GM12875 (cell line): ENCODE data around the gene UGT2B17.
"Not testable (repeated sequence)": the region's sequence is repeated elsewhere in the genome, so short reads cannot be mapped to it uniquely, and the experiment has no call there.

Experiments used
- H3K4me3 ChIP-seq: one replicate; pipeline ENCODE4 v1.5.1; 2011; ENCODE audit warnings: low read depth, low read length, control low read depth
- CTCF ChIP-seq: IDR thresholded peaks from 2 replicates; pipeline ENCODE4 v1.5.1; 2011; ENCODE audit warnings: low read depth, mild to moderate bottlenecking, control low read depth, inconsistent platforms, low read length, moderate library complexity, borderline replicate concordance; ENCODE audit not compliant: insufficient read depth

Gene UGT2B17

GRCh38 chr4:68581383-68582338 lies 5.5 kb upstream of the UGT2B17 start:
- TF ChIP-seq CTCF = no peak
- H3K4me3 ChIP-seq = no peak overlapping the region

DNA sequence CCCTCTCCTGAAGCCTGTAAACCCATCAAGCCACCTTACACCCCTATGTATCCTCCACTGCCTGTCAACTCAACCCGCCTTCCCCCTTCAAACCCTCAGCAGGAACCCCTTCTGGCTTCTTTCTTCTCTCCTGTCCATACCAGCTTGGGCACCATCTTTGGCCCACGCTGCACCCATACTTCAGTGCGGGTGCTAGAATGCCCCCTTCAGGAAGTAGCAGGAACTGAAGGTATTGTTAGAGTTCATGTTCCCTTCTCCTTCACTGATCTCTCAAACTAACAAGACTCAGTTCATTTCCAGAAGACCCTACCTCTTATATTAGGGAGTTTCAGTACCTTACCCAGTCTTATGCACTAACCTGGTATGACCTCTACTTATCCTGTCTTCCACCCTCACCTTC lies 1.5 kb upstream of the UGT2B17 start:
- TF ChIP-seq CTCF = peak; percentile 53
- H3K4me3 ChIP-seq = no peak overlapping the region

DNA sequence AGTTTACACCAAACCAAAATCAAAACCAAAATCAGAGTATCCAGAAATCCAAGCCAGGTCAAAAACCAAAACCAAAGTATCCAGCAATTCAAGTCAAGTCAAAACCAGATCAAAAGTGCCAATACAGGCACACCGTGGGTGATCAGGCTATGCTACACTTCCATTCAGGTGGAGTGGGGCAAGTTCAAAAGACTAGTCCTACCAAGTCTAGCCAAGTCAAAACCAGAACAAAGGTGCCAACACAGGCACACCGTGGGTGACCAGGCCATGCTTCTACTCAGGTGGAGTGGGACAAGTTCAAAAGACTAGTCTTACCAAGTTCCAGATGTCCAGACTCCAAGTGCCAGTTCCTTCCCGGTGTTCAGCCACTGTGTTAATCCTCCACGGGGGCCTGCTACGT lies 486 bp downstream of the UGT2B17 start:
- H3K4me3 ChIP-seq = peak overlapping the region; percentile 76

DNA sequence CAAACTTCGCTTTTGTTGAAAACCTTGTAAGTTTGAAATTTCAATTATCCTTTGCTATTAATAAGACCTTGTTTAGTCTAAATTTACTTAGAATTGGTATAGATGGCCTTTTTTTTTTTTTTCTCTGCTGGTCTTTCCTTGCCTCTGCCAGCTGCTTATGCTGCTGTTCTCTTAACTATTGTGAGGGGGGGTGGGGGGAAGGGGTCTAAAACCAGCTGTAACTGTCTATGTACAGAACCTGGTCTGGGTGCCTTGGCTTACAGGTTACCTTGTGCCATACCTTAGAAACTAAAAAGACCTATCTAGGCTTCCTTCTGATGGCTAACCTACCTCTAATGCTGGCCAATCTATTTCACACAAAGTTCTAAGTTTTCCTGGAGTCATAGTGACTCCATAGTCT lies 1.0 kb downstream of the UGT2B17 start:
- TF ChIP-seq CTCF = no peak
- peak overlapping the region; percentile 76 for H3K4me3 ChIP-seq

DNA sequence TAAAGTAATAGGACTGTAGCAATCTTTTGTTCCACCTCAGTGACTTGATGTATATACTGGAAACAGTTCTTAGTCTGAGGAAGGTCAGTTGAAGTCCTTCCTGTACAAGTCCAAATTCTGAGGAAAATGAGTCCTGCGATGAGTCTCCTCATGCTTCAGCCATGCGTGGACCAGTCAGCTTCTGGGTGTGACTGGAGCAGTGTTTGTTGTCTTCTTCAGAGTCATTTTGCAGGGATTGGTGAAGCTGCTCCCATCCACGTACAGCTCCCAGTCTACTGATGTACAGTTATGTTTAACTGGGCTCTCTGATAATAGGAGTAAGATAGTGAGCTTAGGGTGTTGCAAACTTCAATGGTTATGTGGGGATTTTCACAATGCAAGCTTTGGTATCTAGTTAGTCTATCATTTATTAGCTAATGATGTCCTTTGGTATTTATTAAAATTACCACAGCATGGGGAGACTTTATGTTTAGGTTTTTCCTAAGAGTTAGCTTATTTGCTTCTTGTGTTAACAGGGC lies 3.4 kb downstream of the UGT2B17 start:
- TF ChIP-seq CTCF = no peak
- H3K4me3 ChIP-seq = no peak overlapping the region

- H3K4me3 ChIP-seq = peak overlapping the region; percentile 26
- no peak for TF ChIP-seq CTCF
These were observed 6.0 kb downstream of the UGT2B17 start for GRCh38 chr4:68570122-68570507.

DNA sequence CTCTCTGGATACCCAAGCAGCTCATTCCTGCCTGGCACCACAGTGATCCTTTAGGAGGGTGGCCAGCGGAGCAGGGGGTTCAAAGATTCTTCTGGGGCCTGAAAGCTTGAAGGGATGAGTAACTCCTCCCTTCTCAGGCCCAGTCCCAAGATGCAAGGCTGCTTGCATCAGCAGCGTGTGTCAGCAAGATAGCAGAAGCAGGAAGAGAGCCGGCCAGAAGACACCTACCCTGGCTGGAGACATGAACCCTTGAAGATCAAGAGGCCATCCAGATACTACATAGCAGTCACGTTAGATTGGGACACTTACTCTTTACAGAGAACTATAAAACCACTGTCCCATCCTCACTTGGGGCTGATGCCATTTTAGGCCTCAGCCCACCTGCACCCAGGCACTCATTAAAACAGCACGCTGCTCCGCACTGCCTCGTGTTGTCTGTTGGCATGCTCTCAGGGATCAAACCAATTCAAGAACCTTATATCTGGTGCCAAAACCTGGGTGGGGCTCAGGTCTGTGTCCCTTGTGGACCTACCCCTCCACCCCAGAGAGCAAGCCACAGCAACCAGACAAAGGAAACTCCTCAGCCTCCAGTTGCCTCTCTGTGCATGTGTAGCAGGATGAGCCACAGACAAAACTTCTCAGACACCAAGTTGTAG lies 6.5 kb downstream of the UGT2B17 start:
- H3K4me3 ChIP-seq = peak overlapping the region; percentile 26
- no peak for TF ChIP-seq CTCF

DNA sequence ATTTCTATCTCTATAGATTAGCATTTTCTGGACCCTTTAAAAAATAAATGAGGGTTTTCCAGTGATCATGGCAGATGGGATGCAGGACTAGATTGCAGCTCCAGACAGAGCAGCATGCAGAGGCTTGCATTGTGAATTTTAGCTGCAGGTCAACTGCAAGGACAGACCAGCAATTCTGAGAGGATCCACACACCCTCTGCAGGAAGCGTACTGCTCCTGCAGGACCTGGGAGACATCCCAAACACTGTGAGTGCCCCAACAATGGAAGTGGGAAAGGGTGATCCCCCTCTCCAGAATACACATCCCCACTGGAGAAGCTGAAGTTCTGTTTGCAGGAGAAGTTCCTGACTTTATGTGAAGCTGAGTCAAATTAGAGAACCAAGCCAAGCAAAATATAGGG lies 7.1 kb downstream of the UGT2B17 start:
- H3K4me3 ChIP-seq = peak overlapping the region; percentile 21

DNA sequence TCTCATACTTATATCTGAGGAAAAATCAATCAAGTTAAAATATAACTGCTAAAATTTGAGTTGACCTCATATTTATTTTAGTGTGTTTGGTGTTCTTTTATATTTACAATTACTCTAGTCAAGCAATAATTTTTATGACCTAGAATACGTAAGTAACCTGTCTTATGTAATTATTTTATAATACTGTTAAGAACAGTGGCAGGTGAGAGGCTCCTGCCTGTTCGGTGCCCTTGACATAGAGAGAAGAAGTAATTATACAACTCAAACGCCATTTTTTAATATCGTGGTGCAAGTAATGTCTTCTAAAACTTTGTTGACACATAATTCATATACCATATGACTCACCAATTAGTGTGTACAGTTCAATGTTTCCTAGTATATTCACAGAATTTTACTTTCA lies 7.6 kb downstream of the UGT2B17 start:
- H3K4me3 ChIP-seq = not testable (repeated sequence)

- not testable (repeated sequence) for H3K4me3 ChIP-seq
These were observed 9.8 kb downstream of the UGT2B17 start for GRCh38 chr4:68566364-68566763.

DNA sequence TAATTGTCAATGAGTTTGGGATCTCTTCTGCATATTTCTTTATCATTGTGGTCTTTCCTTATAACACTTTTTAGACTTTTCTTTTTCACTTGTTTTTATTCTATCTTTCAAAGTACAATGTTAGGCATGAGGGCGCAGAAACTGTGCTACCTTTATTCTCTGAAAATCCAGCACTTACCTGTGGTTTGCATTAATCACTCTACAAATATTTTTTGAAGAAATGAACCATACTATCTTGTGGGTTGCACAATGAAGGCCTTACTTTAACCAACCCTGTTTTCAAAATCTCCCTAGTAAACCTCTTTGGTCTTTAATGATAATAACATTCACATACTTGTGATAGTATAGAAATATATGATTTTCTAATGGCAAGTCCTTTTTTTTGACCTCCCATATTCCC lies 11.0 kb downstream of the UGT2B17 start:
- H3K4me3 ChIP-seq = not testable (repeated sequence)
